Measurements from ENCODE around the gene FAM120AOS.

The FAM120AOS gene

GRCh38 chr9:93456022-93456421 lies 2.6 kb upstream of the FAM120AOS start:
- no peak for DNase-seq
- no peak overlapping the region for H3K4me3 ChIP-seq (ENCODE audit: low read depth, low read length)
- TF ChIP-seq CTCF (IDR thresholded peaks at IDR 0.05; ENCODE audit: low read depth, low read length): no peak
- H3K4me1 ChIP-seq: peaks cover 6% of the 10 kb centered on the region; the same call in 1 of the 2 replicates
- no peaks in the 10 kb centered on the region for H3K9me3 ChIP-seq
- no peaks in the 10 kb centered on the region for H3K27me3 ChIP-seq
- peaks cover 20% of the 10 kb centered on the region for H3K36me3 ChIP-seq

- peak; percentile 22 for DNase-seq
- Histone ChIP-seq H3K9me3 (no peaks in the 10 kb centered on the region), H3K4me1 (no peaks in the 10 kb centered on the region), H3K27me3 (no peaks in the 10 kb centered on the region), H3K4me3 (ENCODE audit: low read depth, low read length) (peak overlapping the region; percentile 97), H3K36me3 (peaks cover 41% of the 10 kb centered on the region)
- no peak for TF ChIP-seq CTCF (IDR thresholded peaks at IDR 0.05; ENCODE audit: low read depth, low read length)
Measured at GRCh38 chr9:93452710-93453046, 703 bp downstream of the FAM120AOS start.

- Histone ChIP-seq H3K9me3 (no peaks in the 10 kb centered on the region), H3K36me3 (peaks cover 47% of the 10 kb centered on the region), H3K4me3 (ENCODE audit: low read depth, low read length) (peak overlapping the region; percentile 97), H3K4me1 (no peaks in the 10 kb centered on the region), H3K27me3 (no peaks in the 10 kb centered on the region)
- TF ChIP-seq CTCF (IDR thresholded peaks at IDR 0.05; ENCODE audit: low read depth, low read length): no peak
- DNase-seq: peak; percentile 63
Measured at GRCh38 chr9:93451849-93452709, 1.3 kb downstream of the FAM120AOS start.

GRCh38 chr9:93450945-93451815 lies 2.2 kb downstream of the FAM120AOS start, which contains the start of gene FAM120A:
TSS of gene FAM120A (plus strand) at chr9:93451685. CDS start at chr9:93451916, 231 bp downstream.
- H3K4me3 ChIP-seq (ENCODE audit: low read depth, low read length): peak within 1 kb of the TSS; percentile 97
- H3K27me3 ChIP-seq: no peaks in the 10 kb centered on the region
- H3K4me1 ChIP-seq: no peaks in the 10 kb centered on the region
- H3K36me3 ChIP-seq: peaks cover 50% of the 10 kb centered on the region
- no peaks in the 10 kb centered on the region for H3K9me3 ChIP-seq
- DNase-seq: peak; percentile 85
- no peak for TF ChIP-seq CTCF (IDR thresholded peaks at IDR 0.05; ENCODE audit: low read depth, low read length)

- peaks cover 40% of the 10 kb centered on the region for H3K36me3 ChIP-seq
- no peaks in the 10 kb centered on the region for H3K27me3 ChIP-seq
- no peak overlapping the region for H3K4me3 ChIP-seq (ENCODE audit: low read depth, low read length)
- H3K9me3 ChIP-seq: no peaks in the 10 kb centered on the region
- DNase-seq: no peak
- no peak for TF ChIP-seq CTCF (IDR thresholded peaks at IDR 0.05; ENCODE audit: low read depth, low read length)
- H3K4me1 ChIP-seq: no peaks in the 10 kb centered on the region
Measured at GRCh38 chr9:93447655-93448054, 5.7 kb downstream of the FAM120AOS start.
